Ishikawa (cell line): Measurements from ENCODE around the gene GSTA4.

Source experiments
- CEBPB ChIP-seq: IDR thresholded peaks from 2 replicates; pipeline ENCODE4 v1.6.1; 2012
- CREB1 ChIP-seq: IDR thresholded peaks from 2 replicates; pipeline ENCODE4 v1.6.1; 2012; ENCODE audit warnings: low read depth
- EGR1 ChIP-seq: IDR thresholded peaks from 2 replicates; pipeline ENCODE4 v1.6.1; 2012
- EP300 ChIP-seq: IDR thresholded peaks from 2 replicates; pipeline ENCODE4 v1.6.1; 2012; ENCODE audit warnings: borderline replicate concordance
- RAD21 ChIP-seq: IDR thresholded peaks from 2 replicates; pipeline ENCODE4 v1.6.1; 2012; ENCODE audit warnings: low read depth
- TAF1 ChIP-seq: IDR thresholded peaks from 2 replicates; pipeline ENCODE4 v1.6.1; 2012; ENCODE audit warnings: low read depth, mild to moderate bottlenecking
- TCF12 ChIP-seq: IDR thresholded peaks from 2 replicates; pipeline ENCODE4 v1.6.1; 2012; ENCODE audit warnings: low read depth
- YY1 ChIP-seq: IDR thresholded peaks from 2 replicates; pipeline ENCODE4 v1.6.1; 2012; ENCODE audit warnings: low read depth
- ZBTB7A ChIP-seq: IDR thresholded peaks from 2 replicates; pipeline ENCODE4 v1.6.1; 2012; ENCODE audit warnings: low read depth
- TF ChIP-seq, protein P1 (sequence below): IDR thresholded peaks from 2 replicates; pipeline ENCODE4 v1.6.1; 2012; ENCODE audit warnings: low read depth, mild to moderate bottlenecking
- TF ChIP-seq, protein P2 (sequence below): IDR thresholded peaks from 2 replicates; pipeline ENCODE4 v1.6.1; 2012
- TF ChIP-seq, protein P3 (sequence below): IDR thresholded peaks from 2 replicates; pipeline ENCODE4 v1.6.1; 2012

DNA sequence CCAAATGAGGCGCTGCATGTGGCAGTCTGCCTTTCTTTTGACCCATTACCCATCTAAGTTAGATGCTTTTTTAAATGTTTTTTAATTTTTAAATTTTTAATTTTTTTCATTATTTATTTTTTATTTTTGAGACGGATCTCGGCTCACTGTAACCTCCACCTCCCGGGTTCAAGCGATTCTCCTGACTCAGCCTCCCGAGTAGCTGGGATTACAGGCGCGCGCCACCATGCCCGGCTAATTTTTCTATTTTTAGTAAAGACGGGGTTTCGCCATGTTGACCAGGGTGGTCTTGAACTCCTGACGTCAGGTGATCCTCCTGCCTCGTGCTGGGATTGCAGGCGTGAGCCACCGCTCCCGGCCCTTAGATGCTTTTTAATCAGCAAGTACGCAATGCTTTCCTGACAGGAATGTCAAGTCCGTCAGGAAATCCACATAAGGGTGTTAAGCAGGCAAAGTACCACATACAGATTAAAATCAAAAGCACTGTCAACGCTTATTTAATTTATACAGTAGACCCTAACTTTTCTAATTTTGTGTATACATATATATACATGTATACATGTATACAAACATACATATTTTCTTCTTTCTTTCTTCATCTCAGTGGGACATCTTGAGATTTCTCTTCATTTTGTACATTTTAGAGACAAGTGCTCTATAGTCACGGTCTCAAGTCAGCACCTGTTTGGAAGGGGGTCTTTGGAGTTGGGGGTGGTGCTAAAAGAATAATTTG is 995 bp upstream of the GSTA4 start:
- no peak for TF ChIP-seq CEBPB
- no peak for TF ChIP-seq CREB1
- no peak for TF ChIP-seq RAD21
- TF ChIP-seq TAF1 = no peak
- no peak for TF ChIP-seq EP300
- TF ChIP-seq, protein P1, sequence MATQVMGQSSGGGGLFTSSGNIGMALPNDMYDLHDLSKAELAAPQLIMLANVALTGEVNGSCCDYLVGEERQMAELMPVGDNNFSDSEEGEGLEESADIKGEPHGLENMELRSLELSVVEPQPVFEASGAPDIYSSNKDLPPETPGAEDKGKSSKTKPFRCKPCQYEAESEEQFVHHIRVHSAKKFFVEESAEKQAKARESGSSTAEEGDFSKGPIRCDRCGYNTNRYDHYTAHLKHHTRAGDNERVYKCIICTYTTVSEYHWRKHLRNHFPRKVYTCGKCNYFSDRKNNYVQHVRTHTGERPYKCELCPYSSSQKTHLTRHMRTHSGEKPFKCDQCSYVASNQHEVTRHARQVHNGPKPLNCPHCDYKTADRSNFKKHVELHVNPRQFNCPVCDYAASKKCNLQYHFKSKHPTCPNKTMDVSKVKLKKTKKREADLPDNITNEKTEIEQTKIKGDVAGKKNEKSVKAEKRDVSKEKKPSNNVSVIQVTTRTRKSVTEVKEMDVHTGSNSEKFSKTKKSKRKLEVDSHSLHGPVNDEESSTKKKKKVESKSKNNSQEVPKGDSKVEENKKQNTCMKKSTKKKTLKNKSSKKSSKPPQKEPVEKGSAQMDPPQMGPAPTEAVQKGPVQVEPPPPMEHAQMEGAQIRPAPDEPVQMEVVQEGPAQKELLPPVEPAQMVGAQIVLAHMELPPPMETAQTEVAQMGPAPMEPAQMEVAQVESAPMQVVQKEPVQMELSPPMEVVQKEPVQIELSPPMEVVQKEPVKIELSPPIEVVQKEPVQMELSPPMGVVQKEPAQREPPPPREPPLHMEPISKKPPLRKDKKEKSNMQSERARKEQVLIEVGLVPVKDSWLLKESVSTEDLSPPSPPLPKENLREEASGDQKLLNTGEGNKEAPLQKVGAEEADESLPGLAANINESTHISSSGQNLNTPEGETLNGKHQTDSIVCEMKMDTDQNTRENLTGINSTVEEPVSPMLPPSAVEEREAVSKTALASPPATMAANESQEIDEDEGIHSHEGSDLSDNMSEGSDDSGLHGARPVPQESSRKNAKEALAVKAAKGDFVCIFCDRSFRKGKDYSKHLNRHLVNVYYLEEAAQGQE = no peak
- no peak for TF ChIP-seq EGR1
- TF ChIP-seq, protein P2, sequence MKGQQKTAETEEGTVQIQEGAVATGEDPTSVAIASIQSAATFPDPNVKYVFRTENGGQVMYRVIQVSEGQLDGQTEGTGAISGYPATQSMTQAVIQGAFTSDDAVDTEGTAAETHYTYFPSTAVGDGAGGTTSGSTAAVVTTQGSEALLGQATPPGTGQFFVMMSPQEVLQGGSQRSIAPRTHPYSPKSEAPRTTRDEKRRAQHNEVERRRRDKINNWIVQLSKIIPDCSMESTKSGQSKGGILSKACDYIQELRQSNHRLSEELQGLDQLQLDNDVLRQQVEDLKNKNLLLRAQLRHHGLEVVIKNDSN = no peak
- TF ChIP-seq, protein P3, sequence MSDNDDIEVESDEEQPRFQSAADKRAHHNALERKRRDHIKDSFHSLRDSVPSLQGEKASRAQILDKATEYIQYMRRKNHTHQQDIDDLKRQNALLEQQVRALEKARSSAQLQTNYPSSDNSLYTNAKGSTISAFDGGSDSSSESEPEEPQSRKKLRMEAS = no peak; the same call in 1 of the 2 replicates
- 0 out of 2 replicates have a peak, but pooled peaks have one; percentile 27 for TF ChIP-seq ZBTB7A
- no peak for TF ChIP-seq TCF12
- TF ChIP-seq YY1 = no peak
